Testis (tissue), 2 donors: ENCODE data around the gene ENTPD6.

ENCODE experiments used
- CTCF ChIP-seq, 3 experiments: fragments of 450-650 bp in 2 of 3; fragments of 200-600 bp in 1 of 3; sonication (generic) in 1 of 3; IDR thresholded peaks; one replicate each; pipeline ENCODE4 v1.5.1; 2016 to 2019; ENCODE audit warnings: antibody characterized with exemption in 3 of 3, mild to moderate bottlenecking in 2 of 3, moderate library complexity in 1 of 3
- POLR2A ChIP-seq: fragments of 450-650 bp; IDR thresholded peaks from one replicate; pipeline ENCODE4 v1.6.1; 2017; ENCODE audit warnings: antibody characterized with exemption, mild to moderate bottlenecking, moderate library complexity

- no peak for TF ChIP-seq POLR2A
- no peak for TF ChIP-seq CTCF (IDR thresholded peaks at IDR 0.05)
Measured at GRCh38 chr20:25256226-25256859, 60.8 kb downstream of the ENTPD6 start.
